Sigmoid colon (tissue), 7 donors: ENCODE data around the gene MACROD2. TPM values are rescaled to one million over a fixed set of nuclear protein-coding genes. Genes with fewer than 3 reads are reported as not detected.

Source experiments
- DNase-seq: peaks from one replicate; pipeline ENCODE4 v3.0.0-alpha.2; 2019
- H3K27ac ChIP-seq, 4 donors: fragments of 200-600 bp; sonication (generic); one replicate each; pipeline ENCODE4 v1.5.1; 2016 to 2019; ENCODE audit warnings: mild to moderate bottlenecking in 1 of 4
- H3K27me3 ChIP-seq, 3 donors: fragments of 200-600 bp; sonication (generic); one replicate each; pipeline ENCODE4 v1.5.1; 2019; ENCODE audit warnings: mild to moderate bottlenecking in 1 of 3
- H3K36me3 ChIP-seq, 4 donors: fragments of 200-600 bp; sonication (generic); one replicate each; pipeline ENCODE4 v1.5.1; 2016 to 2019
- H3K4me1 ChIP-seq, 4 donors: fragments of 200-600 bp; sonication (generic); one replicate each; pipeline ENCODE4 v1.5.1; 2017 to 2019
- H3K4me3 ChIP-seq, 4 donors: fragments of 200-600 bp; sonication (generic); one replicate each; pipeline ENCODE4 v1.5.1; 2017 to 2019; ENCODE audit warnings: mild to moderate bottlenecking in 2 of 4, moderate library complexity in 1 of 4
- H3K9me3 ChIP-seq, 4 donors: fragments of 200-600 bp in 3 of 4; sonication (generic) in 3 of 4; one replicate each; pipeline versions ENCODE4 v1.5.1 to v1.6.1; 2013 to 2019
- EP300 ChIP-seq, 4 donors: sonication (generic); formaldehyde crosslinking; IDR thresholded peaks; one replicate each; pipeline ENCODE4 v1.6.1; 2017; ENCODE audit warnings: antibody characterized with exemption in 4 of 4
- POLR2A ChIP-seq, 2 donors: fragments of 450-650 bp; IDR thresholded peaks; one replicate each; pipeline ENCODE4 v1.6.1; 2016; ENCODE audit warnings: antibody characterized with exemption in 2 of 2, mild to moderate bottlenecking in 2 of 2, moderate library complexity in 2 of 2
- POLR2AphosphoS5 ChIP-seq, 4 donors: sonication (generic); formaldehyde crosslinking; IDR thresholded peaks; one replicate each; pipeline ENCODE4 v1.6.1; 2017; ENCODE audit warnings: antibody characterized with exemption in 4 of 4
- WGBS, 2 donors: extraction: QIAGEN DNeasy Blood & Tissue Kit; methylation state at CpG; one replicate each; pipeline ENCODE4 v1.1.7; 2013; 5-methylcytosine and 5-hydroxymethylcytosine counted together
- intact Hi-C: fragments of 100-400 bp; cut with DNase I; formaldehyde crosslinking; loops from one replicate; pipeline ENCODE4 v1.15.1; 2023
- polyA plus RNA-seq, 3 donors: library from polyadenylated mRNA; stranded (reverse); fragments of 200-250 nt; gene quantifications; one replicate each; pipeline ENCODE4 v1.2.3, GENCODE V29; 2013
- total RNA-seq, 4 donors: library from RNA; depleted of rRNA; stranded (reverse); fragments of >200 nt; gene quantifications; one replicate each; pipeline ENCODE4 v1.1.0, GENCODE V29; 2016
- TF ChIP-seq, protein P1 (sequence below), 4 experiments: fragments of 450-650 bp in 3 of 4; fragments of 200-600 bp in 1 of 4; IDR thresholded peaks; one replicate each; pipeline ENCODE4 v1.5.1; 2016 to 2019; ENCODE audit warnings: antibody characterized with exemption in 4 of 4, mild to moderate bottlenecking in 3 of 4, moderate library complexity in 2 of 4
- donor health status: healthy with polysubstance abuse.
- donor health status: Bipolar disorder and iron deficiency.
- donor health status: healthy.

Gene MACROD2
- total and polyA plus RNA-seq, 7 donors, result 1.2 to 22.4 (median 5.8) TPM

DNA sequence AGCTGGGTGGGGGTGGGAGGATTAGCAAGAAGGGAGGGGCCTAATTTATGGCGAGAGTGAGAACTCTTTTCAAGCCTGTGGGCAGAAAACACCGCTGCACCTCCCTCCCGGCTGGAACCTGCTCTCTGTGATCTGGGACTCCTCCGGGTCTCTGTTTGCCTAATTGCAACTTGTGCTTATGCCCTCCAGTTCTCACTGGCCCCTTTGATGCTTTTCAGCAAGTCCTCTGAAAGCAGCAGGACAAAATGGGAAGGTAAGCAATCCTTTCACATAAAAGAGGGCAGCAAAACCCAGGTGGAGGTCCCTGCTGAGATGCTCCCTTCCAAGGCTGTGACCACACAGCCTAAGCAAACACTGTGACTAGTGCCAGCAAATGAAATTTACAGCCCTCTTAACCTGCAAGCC is 865.1 kb downstream of the MACROD2 start:
- TF ChIP-seq EP300 (IDR thresholded peaks at IDR 0.05), result no peak
- no peak for TF ChIP-seq POLR2AphosphoS5 (IDR thresholded peaks at IDR 0.05)
- TF ChIP-seq POLR2A (IDR thresholded peaks at IDR 0.05), result no peak
- TF ChIP-seq, protein P1, sequence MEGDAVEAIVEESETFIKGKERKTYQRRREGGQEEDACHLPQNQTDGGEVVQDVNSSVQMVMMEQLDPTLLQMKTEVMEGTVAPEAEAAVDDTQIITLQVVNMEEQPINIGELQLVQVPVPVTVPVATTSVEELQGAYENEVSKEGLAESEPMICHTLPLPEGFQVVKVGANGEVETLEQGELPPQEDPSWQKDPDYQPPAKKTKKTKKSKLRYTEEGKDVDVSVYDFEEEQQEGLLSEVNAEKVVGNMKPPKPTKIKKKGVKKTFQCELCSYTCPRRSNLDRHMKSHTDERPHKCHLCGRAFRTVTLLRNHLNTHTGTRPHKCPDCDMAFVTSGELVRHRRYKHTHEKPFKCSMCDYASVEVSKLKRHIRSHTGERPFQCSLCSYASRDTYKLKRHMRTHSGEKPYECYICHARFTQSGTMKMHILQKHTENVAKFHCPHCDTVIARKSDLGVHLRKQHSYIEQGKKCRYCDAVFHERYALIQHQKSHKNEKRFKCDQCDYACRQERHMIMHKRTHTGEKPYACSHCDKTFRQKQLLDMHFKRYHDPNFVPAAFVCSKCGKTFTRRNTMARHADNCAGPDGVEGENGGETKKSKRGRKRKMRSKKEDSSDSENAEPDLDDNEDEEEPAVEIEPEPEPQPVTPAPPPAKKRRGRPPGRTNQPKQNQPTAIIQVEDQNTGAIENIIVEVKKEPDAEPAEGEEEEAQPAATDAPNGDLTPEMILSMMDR (IDR thresholded peaks at IDR 0.05), result no peak
- no peak overlapping the region for H3K27ac ChIP-seq
- WGBS, 2 donors, result 6 to 23% methylated on average over 4 of the region's 4 CpGs
- no peaks in the 10 kb centered on the region for H3K27me3 ChIP-seq
- H3K36me3 ChIP-seq, result no peaks in the 10 kb centered on the region
- H3K4me1 ChIP-seq, result peaks cover 0 to 10% (median 4%) of the 10 kb centered on the region in 4 donors
- no peak overlapping the region for H3K4me3 ChIP-seq
- no peaks in the 10 kb centered on the region for H3K9me3 ChIP-seq
- intact Hi-C loops, result no loop called here
- no peak for DNase-seq

DNA sequence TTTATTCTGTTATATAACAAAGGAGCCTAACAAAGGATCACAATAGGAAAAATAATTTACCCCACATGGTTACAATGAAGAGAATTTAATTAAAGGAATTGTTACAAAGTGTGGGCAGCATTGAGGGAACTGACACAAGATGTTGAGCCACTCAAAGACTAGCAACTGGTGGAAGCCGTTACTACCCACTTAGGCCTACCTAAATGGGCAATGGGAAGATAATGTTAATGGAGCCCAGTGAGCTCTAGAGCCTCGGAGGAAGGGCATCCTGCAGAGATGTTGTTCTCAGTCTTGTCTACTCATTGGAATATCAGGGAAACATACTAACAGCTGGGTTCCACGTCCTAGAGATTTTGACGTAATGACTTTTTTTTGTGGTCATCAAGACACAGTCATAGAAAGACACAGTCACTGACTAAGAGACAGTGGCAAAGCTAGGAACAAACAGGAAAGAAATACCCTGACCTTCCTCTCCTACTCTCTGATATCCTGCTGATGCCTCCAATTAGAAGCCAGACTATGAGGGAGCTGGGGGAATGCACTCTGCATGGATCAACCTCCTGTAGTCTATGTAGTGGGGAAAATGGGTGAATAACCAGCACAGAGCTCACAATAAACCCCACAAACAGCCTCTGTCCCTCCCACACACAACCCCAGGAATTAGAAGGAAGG is 865.8 kb downstream of the MACROD2 start:
- H3K4me1 ChIP-seq, result peaks cover 0 to 10% (median 4%) of the 10 kb centered on the region in 4 donors
- intact Hi-C loops, result no loop called here
- H3K27me3 ChIP-seq, result no peaks in the 10 kb centered on the region
- H3K9me3 ChIP-seq, result no peaks in the 10 kb centered on the region
- TF ChIP-seq, protein P1 (IDR thresholded peaks at IDR 0.05), result no peak
- TF ChIP-seq POLR2A (IDR thresholded peaks at IDR 0.05) (no peak), POLR2AphosphoS5 (IDR thresholded peaks at IDR 0.05) (no peak), EP300 (IDR thresholded peaks at IDR 0.05) (no peak)
- DNase-seq, result no peak
- H3K27ac ChIP-seq, result no peak overlapping the region
- no peak overlapping the region for H3K4me3 ChIP-seq
- H3K36me3 ChIP-seq, result no peaks in the 10 kb centered on the region
- WGBS, 2 donors, result 90 to 93% methylated on average over 4 of the region's 4 CpGs

DNA sequence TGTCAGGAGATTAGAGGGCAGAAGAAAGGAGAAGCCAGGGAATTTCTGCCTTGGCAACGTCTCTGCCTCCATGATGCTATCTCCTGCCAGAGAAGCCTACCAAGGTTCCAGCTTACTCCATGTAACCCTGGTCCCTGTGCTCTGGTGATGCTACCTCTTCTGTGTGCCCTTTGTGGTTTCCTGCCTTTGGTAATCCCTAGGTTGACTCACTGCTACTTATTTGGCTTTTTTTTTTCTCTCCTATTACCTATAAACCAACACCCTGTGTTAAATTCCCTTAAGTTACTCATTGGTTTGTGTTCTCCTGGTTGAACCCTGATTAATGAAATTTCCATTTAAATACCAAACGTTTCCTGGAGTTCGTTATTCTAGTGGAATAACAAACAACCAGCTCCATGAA is 869.9 kb downstream of the MACROD2 start:
- Histone ChIP-seq H3K4me3 (no peak overlapping the region), H3K9me3 (no peaks in the 10 kb centered on the region), H3K4me1 (peaks cover 0 to 7% (median 3%) of the 10 kb centered on the region in 4 donors), H3K27ac (no peak overlapping the region), H3K27me3 (no peaks in the 10 kb centered on the region), H3K36me3 (no peaks in the 10 kb centered on the region)
- DNase-seq, result no peak
- intact Hi-C loops, result no loop called here
- no peak for TF ChIP-seq EP300 (IDR thresholded peaks at IDR 0.05)
- no peak for TF ChIP-seq POLR2AphosphoS5 (IDR thresholded peaks at IDR 0.05)
- TF ChIP-seq, protein P1 (IDR thresholded peaks at IDR 0.05), result no peak
- TF ChIP-seq POLR2A (IDR thresholded peaks at IDR 0.05), result no peak
- WGBS, 2 donors, result 75 to 84% methylated on average over 3 of the region's 3 CpGs

DNA sequence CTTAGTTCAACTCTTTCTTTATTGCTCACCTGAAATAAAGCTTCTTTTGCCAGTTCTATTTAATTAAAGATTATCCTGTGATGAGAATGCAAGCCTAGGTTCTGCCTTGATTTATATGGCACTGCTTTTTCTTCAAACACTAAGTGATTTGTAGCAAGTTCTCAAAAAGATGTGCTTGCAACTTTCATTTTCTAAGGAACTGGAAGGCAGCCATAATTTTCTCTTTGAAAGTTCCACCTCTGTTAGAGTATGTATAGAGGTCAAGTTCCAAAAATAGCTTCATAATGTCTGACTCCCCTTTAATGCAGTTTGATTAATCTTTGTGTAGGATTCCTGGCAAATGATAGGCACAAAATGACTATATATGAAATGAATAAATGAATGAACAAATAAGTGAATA is 870.4 kb downstream of the MACROD2 start:
- Histone ChIP-seq H3K9me3 (no peaks in the 10 kb centered on the region), H3K27ac (no peak overlapping the region), H3K27me3 (no peaks in the 10 kb centered on the region), H3K36me3 (no peaks in the 10 kb centered on the region), H3K4me1 (peaks cover 0 to 1% (median under 1%) of the 10 kb centered on the region in 4 donors), H3K4me3 (no peak overlapping the region)
- intact Hi-C loops, result no loop called here
- DNase-seq, result no peak
- TF ChIP-seq EP300 (IDR thresholded peaks at IDR 0.05) (no peak), POLR2A (IDR thresholded peaks at IDR 0.05) (no peak), POLR2AphosphoS5 (IDR thresholded peaks at IDR 0.05) (no peak)
- TF ChIP-seq, protein P1 (IDR thresholded peaks at IDR 0.05), result no peak
